HG03457 (cell line): Measurements from ENCODE around the gene ZNF385D.

Source experiments
- ATAC-seq: cut with Tn5 transposase; IDR thresholded peaks from one replicate; pipeline ENCODE4 v1.9.1; 2021; ENCODE audit warnings: moderate number of reproducible peaks; ENCODE audit not compliant: unreplicated experiment

Gene ZNF385D

GRCh38 chr3:21618695-21619094, 132.3 kb downstream of the ZNF385D start:
- ATAC-seq: no peak

GRCh38 chr3:21613372-21614070, 137.5 kb downstream of the ZNF385D start:
- no peak for ATAC-seq

- ATAC-seq: no peak
Measured at GRCh38 chr3:21601178-21601577, 149.8 kb downstream of the ZNF385D start.

- no peak for ATAC-seq
Measured at GRCh38 chr3:21599890-21600289, 151.1 kb downstream of the ZNF385D start.

- ATAC-seq: no peak
Measured at GRCh38 chr3:21592828-21593227, 158.2 kb downstream of the ZNF385D start.

GRCh38 chr3:21587894-21588293, 163.1 kb downstream of the ZNF385D start:
- ATAC-seq: no peak

- ATAC-seq: no peak
Measured at GRCh38 chr3:21585216-21585740, 165.7 kb downstream of the ZNF385D start.

GRCh38 chr3:21573291-21573690, 177.7 kb downstream of the ZNF385D start:
- ATAC-seq: no peak

- ATAC-seq: no peak
Measured at GRCh38 chr3:21564531-21564930, 186.5 kb downstream of the ZNF385D start.

- no peak for ATAC-seq
Measured at GRCh38 chr3:21562243-21562642, 188.8 kb downstream of the ZNF385D start.

- ATAC-seq: no peak
Measured at GRCh38 chr3:21561472-21561871, 189.5 kb downstream of the ZNF385D start.

- no peak for ATAC-seq
Measured at GRCh38 chr3:21551019-21551418, 200.0 kb downstream of the ZNF385D start.

GRCh38 chr3:21544076-21544462, 206.9 kb downstream of the ZNF385D start:
- no peak for ATAC-seq

- ATAC-seq: no peak
Measured at GRCh38 chr3:21543380-21544075, 207.5 kb downstream of the ZNF385D start.

- ATAC-seq: no peak
Measured at GRCh38 chr3:21542656-21543379, 208.2 kb downstream of the ZNF385D start.

GRCh38 chr3:21540265-21540664, 210.7 kb downstream of the ZNF385D start:
- no peak for ATAC-seq

- ATAC-seq: no peak
Measured at GRCh38 chr3:21534462-21534861, 216.5 kb downstream of the ZNF385D start.

GRCh38 chr3:21533002-21533401, 218.0 kb downstream of the ZNF385D start:
- no peak for ATAC-seq

GRCh38 chr3:21531909-21532308, 219.1 kb downstream of the ZNF385D start:
- no peak for ATAC-seq

GRCh38 chr3:21528291-21528995, 222.6 kb downstream of the ZNF385D start:
- no peak for ATAC-seq

- ATAC-seq: no peak
Measured at GRCh38 chr3:21526461-21526860, 224.5 kb downstream of the ZNF385D start.
